Measurements from ENCODE around the gene ADARB1.
"Not testable (repeated sequence)": the region's sequence is repeated elsewhere in the genome, so short reads cannot be mapped to it uniquely, and the experiment has no call there.

DNA sequence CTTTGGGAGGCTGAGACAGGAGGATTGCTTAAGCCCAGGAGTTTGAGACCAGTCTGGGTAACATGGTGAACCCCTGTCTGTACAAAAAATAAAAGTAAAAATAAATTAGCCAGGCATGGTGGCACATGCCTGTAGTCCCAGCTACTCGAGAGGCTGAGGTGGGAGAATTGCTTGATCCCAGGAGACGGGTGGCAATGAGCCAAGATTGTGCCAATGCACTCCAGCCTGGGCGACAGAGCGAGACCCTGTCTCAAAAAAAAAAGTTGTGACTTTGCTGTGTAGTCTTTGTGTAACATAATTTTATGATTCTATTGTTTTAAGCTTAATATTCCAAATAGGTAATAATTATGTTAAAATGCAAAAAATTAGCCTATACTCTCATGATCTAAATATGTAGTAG is 66.6 kb downstream of the ADARB1 start:
- TF ChIP-seq CTCF (IDR thresholded peaks at IDR 0.05; ENCODE audit: low read depth, low read length); POLR2A (IDR thresholded peaks at IDR 0.05; ENCODE audit: extremely low read depth, insufficient read length); MYC (IDR thresholded peaks at IDR 0.05; ENCODE audit: low read depth, low read length); MAX (IDR thresholded peaks at IDR 0.05; ENCODE audit: low read depth, low read length): not testable (repeated sequence)

All from NB4 (cell line).